PC-3 (cell line): ENCODE measurements around the gene TOP2A. TPM values are rescaled to one million over a fixed set of nuclear protein-coding genes. Genes with fewer than 3 reads are reported as not detected.

ENCODE experiments used
- ATAC-seq: fragments of 200-7000 bp; cut with Tn5 transposase; 2 replicates; pipeline ENCODE4 v1.9.1; 2020; ENCODE audit warnings: mild to moderate bottlenecking, moderate library complexity
- BruUV-seq: library from RNA; stranded (reverse); fragments of 400-500 nt; replicated peaks from 2 replicates; lab custom pipeline; 2021; lab: Mats Ljungman, UMichigan
- CTCF ChIA-PET: fragments of 300-600 bp; sonication (Branson Sonifier 250); formaldehyde crosslinking; loops from one replicate; lab custom pipeline; 2022; ENCODE audit warnings: antibody characterized with exemption; lab: Charles Lee
- POLR2A ChIA-PET: fragments of 300-600 bp; sonication (Branson Sonifier 250); formaldehyde crosslinking; loops from one replicate; lab custom pipeline; 2022; ENCODE audit warnings: antibody characterized with exemption; ENCODE audit not compliant: unreplicated experiment; lab: Charles Lee
- DNase-seq: peaks from one replicate; pipeline ENCODE4 v3.0.0-alpha.2; 2015
- H2AFZ ChIP-seq: fragments of 300-600 bp; sonication (generic); 2 replicates; pipeline ENCODE4 v1.6.0; 2016; ENCODE audit warnings: antibody characterized with exemption, low read length
- H3F3A ChIP-seq: fragments of 300-600 bp; sonication (generic); one replicate; pipeline ENCODE4 v1.6.0; 2017; ENCODE audit warnings: antibody characterized with exemption, low read length, control low read depth, mild to moderate bottlenecking; ENCODE audit not compliant: unreplicated experiment
- H3K27ac ChIP-seq: fragments of 300-600 bp; sonication (generic); 2 replicates; pipeline ENCODE4 v1.5.1; 2016; ENCODE audit warnings: mild to moderate bottlenecking, low read length
- H3K27me3 ChIP-seq: fragments of 300-600 bp; sonication (generic); 2 replicates; pipeline ENCODE4 v1.6.1; 2016; ENCODE audit warnings: low read length, mixed read lengths
- H3K36me3 ChIP-seq: fragments of 300-600 bp; sonication (generic); 2 replicates; pipeline ENCODE4 v1.6.1; 2016; ENCODE audit warnings: low read depth, mixed run types, low read length, mixed read lengths
- H3K4me1 ChIP-seq: fragments of 300-600 bp; sonication (generic); 2 replicates; pipeline ENCODE4 v1.5.1; 2016; ENCODE audit warnings: low read length; ENCODE audit not compliant: insufficient read depth
- H3K4me2 ChIP-seq: fragments of 300-600 bp; sonication (generic); 2 replicates; pipeline ENCODE4 v1.6.0; 2016; ENCODE audit warnings: low read length
- H3K4me3 ChIP-seq: fragments of 300-600 bp; sonication (generic); 2 replicates; pipeline ENCODE4 v1.5.1; 2016; ENCODE audit warnings: mild to moderate bottlenecking, low read length, mixed read lengths
- H3K79me2 ChIP-seq: fragments of 300-600 bp; sonication (generic); 2 replicates; pipeline ENCODE4 v1.6.1; 2017; ENCODE audit warnings: low read length, mixed read lengths
- H3K9ac ChIP-seq: fragments of 300-600 bp; sonication (generic); 2 replicates; pipeline ENCODE4 v1.6.0; 2016; ENCODE audit warnings: mild to moderate bottlenecking, low read length
- H3K9me2 ChIP-seq: fragments of 300-600 bp; sonication (generic); replicated peaks from 2 replicates; pipeline ENCODE4 v1.6.1; 2016; ENCODE audit warnings: mixed run types, low read length, mixed read lengths
- H3K9me3 ChIP-seq: fragments of 300-600 bp; sonication (generic); 2 replicates; pipeline ENCODE4 v1.6.1; 2016; ENCODE audit warnings: low read length, mixed read lengths
- H4K20me1 ChIP-seq: fragments of 300-600 bp; sonication (generic); 2 replicates; pipeline ENCODE4 v1.6.1; 2016; ENCODE audit warnings: low read length, mixed read lengths
- CTCF ChIP-seq: fragments of 300-600 bp; sonication (generic); conservative IDR thresholded peaks from 2 replicates; pipeline ENCODE4 v1.5.1; 2017; ENCODE audit warnings: antibody characterized with exemption, low read depth, mild to moderate bottlenecking, low read length
- EZH2 ChIP-seq: fragments of 300-600 bp; sonication (generic); IDR thresholded peaks from one replicate; pipeline ENCODE4 v1.6.1; 2017; ENCODE audit warnings: antibody characterized with exemption, mild to moderate bottlenecking, low read length; ENCODE audit not compliant: unreplicated experiment
- EZH2phosphoT487 ChIP-seq: fragments of 300-600 bp; sonication (generic); IDR thresholded peaks from 2 replicates; pipeline ENCODE4 v1.6.1; 2018; ENCODE audit warnings: mild to moderate bottlenecking, antibody characterized with exemption, low read length, borderline replicate concordance
- intact Hi-C: fragments of 100-400 bp; cut with micrococcal nuclease; formaldehyde crosslinking; loops from 2 replicates; pipeline ENCODE4 v1.9.0; 2023
- total RNA-seq: library from RNA; depleted of rRNA; stranded (reverse); fragments of >200 nt; gene quantifications from 2 replicates; pipeline ENCODE4 v1.2.3, GENCODE V29; 2014

TOP2A gene
- total RNA-seq, 1 experiment from 2014 or later: 104 TPM

- H3K27ac ChIP-seq: no peak overlapping the region
- no peak overlapping the region for H3K9ac ChIP-seq
- no peaks in the 10 kb centered on the region for H4K20me1 ChIP-seq
- H3K27me3 ChIP-seq: no peaks in the 10 kb centered on the region
- no TSS peak for BruUV-seq
- ChIA-PET POLR2A (interaction anchor here (0.6 kb wide), 1 partner anchor 447 kb away, joined by 3 read pairs; no protein-coding TSS in a partner anchor), CTCF (interaction anchor here (1.7 kb wide), 1 partner anchor 52 kb away, joined by 7 read pairs; no protein-coding TSS in a partner anchor)
- no peak for TF ChIP-seq EZH2phosphoT487
- H3K36me3 ChIP-seq: peaks cover 2% of the 10 kb centered on the region; the same call in 1 of the 2 replicates
- no peaks in the 10 kb centered on the region for H3K79me2 ChIP-seq
- intact Hi-C loops: loop anchor here (2.0 kb wide), 1 partner anchor 52 kb away; no protein-coding TSS in a partner anchor
- H3K9me2 ChIP-seq: no peaks in the 10 kb centered on the region
- no peaks in the 10 kb centered on the region for H3F3A ChIP-seq
- no peaks in the 10 kb centered on the region for H3K4me1 ChIP-seq
- H3K4me2 ChIP-seq: no peak overlapping the region
- no peak overlapping the region for H3K4me3 ChIP-seq
- H2AFZ ChIP-seq: no peak overlapping the region
- no peak for DNase-seq
- H3K9me3 ChIP-seq: no peaks in the 10 kb centered on the region
- ATAC-seq: no peak
Observed at GRCh38 chr17:40354221-40355122, 63.2 kb downstream of the TOP2A start.

- Histone ChIP-seq H3K9me3 (no peaks in the 10 kb centered on the region), H3K36me3 (peaks cover 2% of the 10 kb centered on the region; the same call in 1 of the 2 replicates), H3K9ac (no peak overlapping the region), H3K79me2 (no peaks in the 10 kb centered on the region), H3K4me3 (no peak overlapping the region), H3K4me2 (no peak overlapping the region), H3K9me2 (no peaks in the 10 kb centered on the region), H3K4me1 (no peaks in the 10 kb centered on the region), H4K20me1 (no peaks in the 10 kb centered on the region), H3F3A (no peaks in the 10 kb centered on the region), H3K27ac (no peak overlapping the region), H3K27me3 (no peaks in the 10 kb centered on the region), H2AFZ (no peak overlapping the region)
- ATAC-seq: no peak
- DNase-seq: no peak
- ChIA-PET POLR2A (no interaction called here), CTCF (no interaction called here)
- TF ChIP-seq CTCF (no peak), EZH2phosphoT487 (no peak), EZH2 (no peak)
- BruUV-seq: no TSS peak
- intact Hi-C loops: no loop called here
Observed at GRCh38 chr17:40352779-40353394, 64.8 kb downstream of the TOP2A start.

GRCh38 chr17:40352237-40352778, 65.4 kb downstream of the TOP2A start:
- no peaks in the 10 kb centered on the region for H3K27me3 ChIP-seq
- POLR2A ChIA-PET: no interaction called here
- DNase-seq (no peak), ATAC-seq (no peak)
- H3F3A ChIP-seq: no peaks in the 10 kb centered on the region
- H3K4me1 ChIP-seq: no peaks in the 10 kb centered on the region
- intact Hi-C loops: no loop called here
- no peak overlapping the region for H3K4me2 ChIP-seq
- no peak overlapping the region for H2AFZ ChIP-seq
- no peak overlapping the region for H3K27ac ChIP-seq
- H3K36me3 ChIP-seq: peaks cover 2% of the 10 kb centered on the region; the same call in 1 of the 2 replicates
- CTCF ChIA-PET: no interaction called here
- no peaks in the 10 kb centered on the region for H4K20me1 ChIP-seq
- H3K9ac ChIP-seq: no peak overlapping the region
- H3K4me3 ChIP-seq: no peak overlapping the region
- H3K9me3 ChIP-seq: no peaks in the 10 kb centered on the region
- BruUV-seq: no TSS peak
- TF ChIP-seq CTCF (no peak), EZH2phosphoT487 (no peak), EZH2 (no peak)
- H3K79me2 ChIP-seq: no peaks in the 10 kb centered on the region
- H3K9me2 ChIP-seq: no peaks in the 10 kb centered on the region
